ENCODE results near the gene PLXNA2. TPM values are rescaled to one million over a fixed set of nuclear protein-coding genes. Genes with fewer than 3 reads are reported as not detected.

Gene PLXNA2
- total and polyA plus RNA-seq, 7 donors = 2.4 to 16.1 (median 6.4) TPM

DNA sequence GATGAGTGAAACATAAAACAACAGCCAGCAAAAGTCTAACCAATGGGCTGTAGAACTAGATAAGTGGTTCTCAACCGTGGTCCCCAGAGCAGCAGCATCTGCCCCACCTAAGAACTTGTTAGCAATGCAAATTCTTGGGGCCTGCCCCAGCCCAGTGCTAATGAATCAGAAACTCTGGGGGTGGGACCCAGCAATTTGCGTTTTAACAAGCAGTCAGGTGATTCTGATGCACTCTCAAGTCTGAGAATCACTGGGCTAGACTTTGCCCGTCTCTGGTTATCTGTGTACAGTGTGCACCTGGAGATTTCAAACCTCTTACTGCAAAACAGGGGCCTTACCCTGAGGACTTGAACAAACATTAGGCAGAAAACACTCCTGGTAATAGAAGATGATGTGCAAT, 66.5 kb downstream of the PLXNA2 start:
- intact Hi-C loops (cut with DNase I) = no loop called here
- H3K4me1 ChIP-seq = peaks cover 0 to 53% (median 32%) of the 10 kb centered on the region in 4 donors
- no peak overlapping the region for H3K27ac ChIP-seq
- H3K4me3 ChIP-seq = no peak overlapping the region
- no peaks in the 10 kb centered on the region for H3K27me3 ChIP-seq
- TF ChIP-seq EP300 (IDR thresholded peaks at IDR 0.05) = no peak
- no peak for TF ChIP-seq POLR2AphosphoS5 (IDR thresholded peaks at IDR 0.05)
- TF ChIP-seq, protein P1, sequence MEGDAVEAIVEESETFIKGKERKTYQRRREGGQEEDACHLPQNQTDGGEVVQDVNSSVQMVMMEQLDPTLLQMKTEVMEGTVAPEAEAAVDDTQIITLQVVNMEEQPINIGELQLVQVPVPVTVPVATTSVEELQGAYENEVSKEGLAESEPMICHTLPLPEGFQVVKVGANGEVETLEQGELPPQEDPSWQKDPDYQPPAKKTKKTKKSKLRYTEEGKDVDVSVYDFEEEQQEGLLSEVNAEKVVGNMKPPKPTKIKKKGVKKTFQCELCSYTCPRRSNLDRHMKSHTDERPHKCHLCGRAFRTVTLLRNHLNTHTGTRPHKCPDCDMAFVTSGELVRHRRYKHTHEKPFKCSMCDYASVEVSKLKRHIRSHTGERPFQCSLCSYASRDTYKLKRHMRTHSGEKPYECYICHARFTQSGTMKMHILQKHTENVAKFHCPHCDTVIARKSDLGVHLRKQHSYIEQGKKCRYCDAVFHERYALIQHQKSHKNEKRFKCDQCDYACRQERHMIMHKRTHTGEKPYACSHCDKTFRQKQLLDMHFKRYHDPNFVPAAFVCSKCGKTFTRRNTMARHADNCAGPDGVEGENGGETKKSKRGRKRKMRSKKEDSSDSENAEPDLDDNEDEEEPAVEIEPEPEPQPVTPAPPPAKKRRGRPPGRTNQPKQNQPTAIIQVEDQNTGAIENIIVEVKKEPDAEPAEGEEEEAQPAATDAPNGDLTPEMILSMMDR (IDR thresholded peaks at IDR 0.05) = no peak
- no peak for TF ChIP-seq POLR2A (IDR thresholded peaks at IDR 0.05)
- H3K36me3 ChIP-seq = no peaks in the 10 kb centered on the region
- 9 to 40% methylated on average over 3 of the region's 3 CpGs for WGBS, 2 donors
- DNase-seq = no peak
- H3K9me3 ChIP-seq = no peaks in the 10 kb centered on the region

DNA sequence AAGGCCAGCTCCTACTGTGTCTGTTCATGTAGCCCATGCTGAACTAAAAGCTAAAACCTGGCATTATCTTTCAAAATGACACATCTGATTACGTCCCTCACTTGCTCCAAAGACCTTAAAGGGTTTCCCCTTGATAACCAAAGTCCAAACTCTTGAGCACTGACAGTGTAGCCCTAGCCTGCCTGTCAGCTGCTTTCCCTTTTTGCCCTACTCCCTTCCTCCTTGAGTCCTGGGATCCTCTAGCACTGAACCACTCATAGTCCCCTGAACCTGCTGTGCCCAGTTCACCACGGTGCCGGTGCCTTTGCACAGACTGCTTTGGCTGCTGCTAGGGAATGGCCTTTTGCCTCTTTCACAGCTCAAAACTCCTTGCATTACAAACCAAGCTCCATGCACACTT, 67.5 kb downstream of the PLXNA2 start:
- TF ChIP-seq POLR2AphosphoS5 (IDR thresholded peaks at IDR 0.05) (no peak), POLR2A (IDR thresholded peaks at IDR 0.05) (no peak), EP300 (IDR thresholded peaks at IDR 0.05) (no peak)
- TF ChIP-seq, protein P1 (IDR thresholded peaks at IDR 0.05) = no peak
- Histone ChIP-seq H3K4me1 (peaks cover 0 to 62% (median 40%) of the 10 kb centered on the region in 4 donors), H3K27ac (no peak overlapping the region), H3K27me3 (no peaks in the 10 kb centered on the region), H3K9me3 (no peaks in the 10 kb centered on the region), H3K4me3 (no peak overlapping the region), H3K36me3 (no peaks in the 10 kb centered on the region)
- 46 to 77% methylated on average over 3 of the region's 3 CpGs for WGBS, 2 donors
- no peak for DNase-seq
- intact Hi-C loops (cut with DNase I) = no loop called here

DNA sequence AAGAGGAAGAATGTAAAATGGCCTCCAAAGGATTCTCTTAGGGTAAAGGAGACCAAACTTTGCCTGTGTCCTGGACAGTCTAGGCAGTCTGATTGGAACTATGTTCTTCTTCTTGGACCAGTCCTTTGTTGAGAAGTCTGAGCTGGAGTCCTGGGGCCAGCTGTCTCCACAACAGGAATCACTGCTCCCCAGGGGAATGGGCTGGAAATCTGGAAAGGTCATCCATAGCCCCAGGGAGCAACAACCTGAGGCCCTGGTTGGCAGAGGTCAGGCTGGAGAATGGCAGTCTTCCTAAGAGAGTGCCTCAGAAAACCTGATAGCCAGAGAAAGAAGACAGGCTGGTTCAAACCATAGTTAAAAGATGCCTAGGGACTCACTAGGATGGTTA, 68.7 kb downstream of the PLXNA2 start:
- no peak overlapping the region for H3K27ac ChIP-seq
- no peak overlapping the region for H3K4me3 ChIP-seq
- intact Hi-C loops (cut with DNase I) = no loop called here
- no peaks in the 10 kb centered on the region for H3K27me3 ChIP-seq
- no peak for DNase-seq
- TF ChIP-seq POLR2A (IDR thresholded peaks at IDR 0.05) = no peak
- no peaks in the 10 kb centered on the region for H3K36me3 ChIP-seq
- peaks cover 0 to 53% (median 31%) of the 10 kb centered on the region in 4 donors for H3K4me1 ChIP-seq
- H3K9me3 ChIP-seq = no peaks in the 10 kb centered on the region

DNA sequence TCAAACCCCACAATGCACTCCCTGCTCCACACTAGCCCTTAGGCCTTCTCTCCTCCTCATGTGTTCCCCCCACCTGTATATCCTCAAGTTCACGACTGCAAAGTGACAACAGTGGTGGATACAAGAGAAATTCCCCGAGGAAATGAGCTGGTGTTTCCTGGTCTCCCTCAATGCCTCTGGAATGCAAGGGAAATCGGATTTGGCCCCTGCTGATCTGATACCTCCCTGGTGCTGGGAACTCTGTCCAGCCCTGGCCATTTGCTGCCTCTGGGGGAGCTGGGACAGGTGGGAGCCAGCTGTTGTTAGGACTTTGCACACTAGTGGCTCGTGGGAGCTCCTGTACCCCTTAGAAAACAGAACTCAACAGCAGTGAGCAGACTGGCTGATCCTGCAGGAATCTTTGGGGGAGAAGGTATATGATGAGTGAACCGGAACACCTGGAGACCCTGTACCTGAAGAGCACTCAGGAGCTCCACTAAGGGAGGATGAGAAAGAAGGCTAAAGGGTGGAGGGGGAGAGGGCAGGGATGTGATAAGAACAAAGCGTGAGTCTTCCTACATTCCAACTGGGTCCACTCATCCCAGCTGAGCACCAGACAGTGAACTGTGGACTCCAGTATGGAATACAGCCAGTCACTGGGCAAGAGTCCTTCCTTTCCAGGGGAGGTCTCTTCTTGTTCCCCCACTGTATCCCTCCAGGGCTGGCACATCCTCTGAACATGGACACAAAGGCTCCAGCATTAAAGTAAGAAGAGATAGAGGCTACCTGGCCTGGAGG, 69.3 kb downstream of the PLXNA2 start:
- Histone ChIP-seq H3K27me3 (no peaks in the 10 kb centered on the region), H3K27ac (no peak overlapping the region), H3K36me3 (no peaks in the 10 kb centered on the region), H3K4me3 (no peak overlapping the region), H3K4me1 (peaks cover 0 to 53% (median 28%) of the 10 kb centered on the region in 4 donors), H3K9me3 (no peaks in the 10 kb centered on the region)
- 68% methylated on average over 6 of the region's 6 CpGs for WGBS, 2 donors
- TF ChIP-seq POLR2AphosphoS5 (IDR thresholded peaks at IDR 0.05) (no peak), POLR2A (IDR thresholded peaks at IDR 0.05) (no peak), EP300 (IDR thresholded peaks at IDR 0.05) (no peak)
- TF ChIP-seq, protein P1 (IDR thresholded peaks at IDR 0.05) = no peak
- intact Hi-C loops (cut with DNase I) = loop anchor here (5.0 kb wide), 1 partner anchor 38 kb away; no protein-coding TSS in a partner anchor
- no peak for DNase-seq

DNA sequence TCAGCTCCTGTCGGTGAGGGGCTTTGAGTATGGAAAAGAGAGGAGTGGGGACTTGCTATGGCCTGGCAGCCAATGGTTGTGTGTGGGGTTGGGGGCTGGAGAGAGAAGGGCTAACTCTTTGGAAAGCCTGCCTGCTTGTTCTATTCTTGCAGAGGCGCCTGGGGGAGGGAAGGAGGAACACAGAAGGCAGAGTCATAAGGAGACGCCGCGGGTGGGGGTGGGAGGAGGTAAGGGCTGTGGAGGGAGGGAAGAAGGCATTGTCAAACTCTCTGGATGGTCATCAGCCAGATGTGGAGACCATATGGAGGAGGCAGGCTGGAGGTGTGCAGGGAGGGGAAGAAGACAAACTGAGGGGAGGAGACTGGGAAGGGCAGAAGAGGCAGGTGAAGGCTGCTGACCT, 70.0 kb downstream of the PLXNA2 start:
- H3K27ac ChIP-seq = no peak overlapping the region
- no peak overlapping the region for H3K4me3 ChIP-seq
- no peaks in the 10 kb centered on the region for H3K9me3 ChIP-seq
- H3K36me3 ChIP-seq = no peaks in the 10 kb centered on the region
- peaks cover 0 to 47% (median 22%) of the 10 kb centered on the region in 4 donors for H3K4me1 ChIP-seq
- no peak for TF ChIP-seq EP300 (IDR thresholded peaks at IDR 0.05)
- TF ChIP-seq POLR2A (IDR thresholded peaks at IDR 0.05) = no peak
- TF ChIP-seq, protein P1 (IDR thresholded peaks at IDR 0.05) = no peak
- TF ChIP-seq POLR2AphosphoS5 (IDR thresholded peaks at IDR 0.05) = no peak
- intact Hi-C loops (cut with DNase I) = loop anchor here (5.0 kb wide), 1 partner anchor 37 kb away; no protein-coding TSS in a partner anchor
- WGBS, 2 donors = 89 to 92% methylated on average over 5 of the region's 5 CpGs
- no peaks in the 10 kb centered on the region for H3K27me3 ChIP-seq
- no peak for DNase-seq
